ENCODE measurements around the gene MYEOV.

GRCh38 chr11:69302447-69303020 lies 8.6 kb downstream of the MYEOV start:
- TF ChIP-seq, protein P1, sequence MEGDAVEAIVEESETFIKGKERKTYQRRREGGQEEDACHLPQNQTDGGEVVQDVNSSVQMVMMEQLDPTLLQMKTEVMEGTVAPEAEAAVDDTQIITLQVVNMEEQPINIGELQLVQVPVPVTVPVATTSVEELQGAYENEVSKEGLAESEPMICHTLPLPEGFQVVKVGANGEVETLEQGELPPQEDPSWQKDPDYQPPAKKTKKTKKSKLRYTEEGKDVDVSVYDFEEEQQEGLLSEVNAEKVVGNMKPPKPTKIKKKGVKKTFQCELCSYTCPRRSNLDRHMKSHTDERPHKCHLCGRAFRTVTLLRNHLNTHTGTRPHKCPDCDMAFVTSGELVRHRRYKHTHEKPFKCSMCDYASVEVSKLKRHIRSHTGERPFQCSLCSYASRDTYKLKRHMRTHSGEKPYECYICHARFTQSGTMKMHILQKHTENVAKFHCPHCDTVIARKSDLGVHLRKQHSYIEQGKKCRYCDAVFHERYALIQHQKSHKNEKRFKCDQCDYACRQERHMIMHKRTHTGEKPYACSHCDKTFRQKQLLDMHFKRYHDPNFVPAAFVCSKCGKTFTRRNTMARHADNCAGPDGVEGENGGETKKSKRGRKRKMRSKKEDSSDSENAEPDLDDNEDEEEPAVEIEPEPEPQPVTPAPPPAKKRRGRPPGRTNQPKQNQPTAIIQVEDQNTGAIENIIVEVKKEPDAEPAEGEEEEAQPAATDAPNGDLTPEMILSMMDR (IDR thresholded peaks at IDR 0.05) = no peak
- no peak for TF ChIP-seq POLR2AphosphoS5 (IDR thresholded peaks at IDR 0.05)

All from esophagus muscularis mucosa (tissue), 3 donors.